Measurements from ENCODE around the gene CNTN4. TPM values are rescaled to one million over a fixed set of nuclear protein-coding genes. Genes with fewer than 3 reads are reported as not detected.

CNTN4 gene
- total RNA-seq, 1 donor from 2014 or later, result 16.1 TPM

GRCh38 chr3:2713923-2714322 lies 615.3 kb downstream of the CNTN4 start:
- no peaks in the 10 kb centered on the region for H3K36me3 Mint-ChIP-seq (ENCODE audit: insufficient read depth)
- no peaks in the 10 kb centered on the region for H3K9me3 Mint-ChIP-seq (ENCODE audit: low read depth)
- H3K4me3 Mint-ChIP-seq (ENCODE audit: low read depth), result no peak overlapping the region
- peaks cover 3% of the 10 kb centered on the region for H3K4me1 Mint-ChIP-seq (ENCODE audit: low read depth)
- H3K27me3 Mint-ChIP-seq, result no peaks in the 10 kb centered on the region
- H3K27ac Mint-ChIP-seq, result no peak overlapping the region
- DNase-seq (ENCODE audit: low spot score, unreplicated experiment), result no peak
- peak; percentile 38 for TF ChIP-seq CTCF (IDR thresholded peaks at IDR 0.05; ENCODE audit: unreplicated experiment)

GRCh38 chr3:2714834-2715233 lies 616.2 kb downstream of the CNTN4 start:
- Mint-ChIP-seq H3K4me1 (ENCODE audit: low read depth) (peaks cover 4% of the 10 kb centered on the region), H3K4me3 (ENCODE audit: low read depth) (no peak overlapping the region), H3K9me3 (ENCODE audit: low read depth) (no peaks in the 10 kb centered on the region), H3K27me3 (no peaks in the 10 kb centered on the region), H3K36me3 (ENCODE audit: insufficient read depth) (no peaks in the 10 kb centered on the region), H3K27ac (no peak overlapping the region)
- TF ChIP-seq CTCF (IDR thresholded peaks at IDR 0.05; ENCODE audit: unreplicated experiment), result no peak
- no peak for DNase-seq (ENCODE audit: low spot score, unreplicated experiment)

GRCh38 chr3:2727101-2727500 lies 628.4 kb downstream of the CNTN4 start:
- Mint-ChIP-seq H3K9me3 (ENCODE audit: low read depth) (no peaks in the 10 kb centered on the region), H3K27ac (no peak overlapping the region), H3K27me3 (no peaks in the 10 kb centered on the region), H3K36me3 (ENCODE audit: insufficient read depth) (no peaks in the 10 kb centered on the region), H3K4me1 (ENCODE audit: low read depth) (peaks cover 42% of the 10 kb centered on the region), H3K4me3 (ENCODE audit: low read depth) (peak overlapping the region; percentile 12)
- TF ChIP-seq CTCF (IDR thresholded peaks at IDR 0.05; ENCODE audit: unreplicated experiment), result no peak
- no peak for DNase-seq (ENCODE audit: low spot score, unreplicated experiment)

- TF ChIP-seq CTCF (IDR thresholded peaks at IDR 0.05; ENCODE audit: unreplicated experiment), result no peak
- Mint-ChIP-seq H3K27ac (no peak overlapping the region), H3K9me3 (ENCODE audit: low read depth) (no peaks in the 10 kb centered on the region), H3K4me3 (ENCODE audit: low read depth) (no peak overlapping the region), H3K36me3 (ENCODE audit: insufficient read depth) (no peaks in the 10 kb centered on the region), H3K4me1 (ENCODE audit: low read depth) (peaks cover 42% of the 10 kb centered on the region), H3K27me3 (no peaks in the 10 kb centered on the region)
- DNase-seq (ENCODE audit: low spot score, unreplicated experiment), result no peak
Measured at GRCh38 chr3:2727610-2728318, 629.1 kb downstream of the CNTN4 start.

- peaks cover 31% of the 10 kb centered on the region for H3K4me1 Mint-ChIP-seq (ENCODE audit: low read depth)
- H3K4me3 Mint-ChIP-seq (ENCODE audit: low read depth), result no peak overlapping the region
- DNase-seq (ENCODE audit: low spot score, unreplicated experiment), result no peak
- no peak overlapping the region for H3K27ac Mint-ChIP-seq
- no peaks in the 10 kb centered on the region for H3K9me3 Mint-ChIP-seq (ENCODE audit: low read depth)
- no peak for TF ChIP-seq CTCF (IDR thresholded peaks at IDR 0.05; ENCODE audit: unreplicated experiment)
- H3K36me3 Mint-ChIP-seq (ENCODE audit: insufficient read depth), result no peaks in the 10 kb centered on the region
- no peaks in the 10 kb centered on the region for H3K27me3 Mint-ChIP-seq
Measured at GRCh38 chr3:2731843-2732242, 633.2 kb downstream of the CNTN4 start.

Data from progenitor cell of endocrine pancreas (in vitro differentiated cells).